Right atrium auricular region (tissue), 2 donors: ENCODE results near the gene LRMDA. TPM values are rescaled to one million over a fixed set of nuclear protein-coding genes. Genes with fewer than 3 reads are reported as not detected.
A peak's percentile ranks its signal among the peaks of the same experiment; 100 is the strongest.

Experiments used
- DNase-seq: peaks from one replicate; pipeline ENCODE4 v3.0.0-alpha.2; 2019; ENCODE audit warnings: low spot score
- H3K27ac ChIP-seq, 2 donors: fragments of 200-600 bp; sonication (generic); 1 replicate in 1 of 2; 2 replicates in 1 of 2; pipeline ENCODE4 v1.5.1; 2016 to 2019
- H3K27me3 ChIP-seq, 2 donors: fragments of 200-600 bp; sonication (generic); one replicate each; pipeline versions ENCODE4 v1.5.1 to v1.6.0; 2017 to 2019
- H3K36me3 ChIP-seq: fragments of 200-600 bp; sonication (generic); one replicate; pipeline ENCODE4 v1.5.1; 2016
- H3K4me1 ChIP-seq, 2 donors: fragments of 200-600 bp; sonication (generic); one replicate each; pipeline versions ENCODE4 v1.5.1 to v1.6.0; 2017 to 2019
- H3K4me3 ChIP-seq, 2 donors: fragments of 200-600 bp; sonication (generic); 1 replicate in 1 of 2; 2 replicates in 1 of 2; pipeline ENCODE4 v1.5.1; 2017 to 2019; ENCODE audit warnings: mild to moderate bottlenecking in 1 of 2, moderate library complexity in 1 of 2
- H3K9me3 ChIP-seq, 2 donors: fragments of 200-600 bp; sonication (generic); one replicate each; pipeline ENCODE4 v1.5.1; 2019
- total RNA-seq, 2 donors: library from RNA; depleted of rRNA; stranded (reverse); fragments of >200 nt; gene quantifications; one replicate each; pipeline ENCODE4 v1.1.0, GENCODE V29; 2016
- TF ChIP-seq, protein P1 (sequence below), 2 donors: fragments of 200-600 bp; sonication (generic); IDR thresholded peaks; one replicate each; pipeline ENCODE4 v1.5.1; 2019; ENCODE audit warnings: antibody characterized with exemption in 2 of 2

Gene LRMDA
- total RNA-seq, 2 donors from 2014 or later, result 6.1 to 19.1 TPM

DNA sequence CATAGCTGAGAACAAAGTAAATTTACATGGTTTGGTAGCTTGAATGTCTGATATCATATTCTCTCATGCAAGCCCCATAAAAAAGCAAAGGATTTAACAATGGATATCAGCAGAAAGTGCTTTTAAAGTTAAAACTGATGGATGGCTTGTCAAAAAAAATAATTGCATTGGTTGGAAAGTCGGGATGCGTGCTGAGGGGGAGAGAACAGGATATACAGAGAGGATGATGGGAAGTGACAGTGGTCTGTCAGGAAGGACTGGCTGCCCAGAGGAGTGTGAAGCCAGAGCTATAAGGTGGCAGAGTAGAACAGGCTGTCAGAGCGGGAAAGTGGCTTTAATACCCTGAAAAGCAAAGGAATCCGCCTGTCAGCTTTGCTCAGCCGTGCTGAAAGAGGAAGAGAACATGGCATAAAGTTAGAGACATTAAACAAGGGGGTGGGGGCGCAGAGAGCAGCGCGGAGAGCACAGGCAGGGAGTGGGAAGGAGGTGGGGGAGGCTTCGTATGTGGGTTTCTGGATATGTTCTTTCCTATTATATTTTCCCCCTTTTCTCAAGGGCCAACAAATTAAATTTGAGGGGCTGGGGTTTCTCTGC lies 493.0 kb downstream of the LRMDA start:
- Histone ChIP-seq H3K27ac (no peak overlapping the region), H3K27me3 (no peaks in the 10 kb centered on the region), H3K36me3 (no peaks in the 10 kb centered on the region), H3K9me3 (no peaks in the 10 kb centered on the region), H3K4me1 (peaks cover 0 to 2% of the 10 kb centered on the region in 2 donors), H3K4me3 (no peak overlapping the region)
- TF ChIP-seq, protein P1, sequence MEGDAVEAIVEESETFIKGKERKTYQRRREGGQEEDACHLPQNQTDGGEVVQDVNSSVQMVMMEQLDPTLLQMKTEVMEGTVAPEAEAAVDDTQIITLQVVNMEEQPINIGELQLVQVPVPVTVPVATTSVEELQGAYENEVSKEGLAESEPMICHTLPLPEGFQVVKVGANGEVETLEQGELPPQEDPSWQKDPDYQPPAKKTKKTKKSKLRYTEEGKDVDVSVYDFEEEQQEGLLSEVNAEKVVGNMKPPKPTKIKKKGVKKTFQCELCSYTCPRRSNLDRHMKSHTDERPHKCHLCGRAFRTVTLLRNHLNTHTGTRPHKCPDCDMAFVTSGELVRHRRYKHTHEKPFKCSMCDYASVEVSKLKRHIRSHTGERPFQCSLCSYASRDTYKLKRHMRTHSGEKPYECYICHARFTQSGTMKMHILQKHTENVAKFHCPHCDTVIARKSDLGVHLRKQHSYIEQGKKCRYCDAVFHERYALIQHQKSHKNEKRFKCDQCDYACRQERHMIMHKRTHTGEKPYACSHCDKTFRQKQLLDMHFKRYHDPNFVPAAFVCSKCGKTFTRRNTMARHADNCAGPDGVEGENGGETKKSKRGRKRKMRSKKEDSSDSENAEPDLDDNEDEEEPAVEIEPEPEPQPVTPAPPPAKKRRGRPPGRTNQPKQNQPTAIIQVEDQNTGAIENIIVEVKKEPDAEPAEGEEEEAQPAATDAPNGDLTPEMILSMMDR (IDR thresholded peaks at IDR 0.05), result no peak
- DNase-seq, result no peak

DNA sequence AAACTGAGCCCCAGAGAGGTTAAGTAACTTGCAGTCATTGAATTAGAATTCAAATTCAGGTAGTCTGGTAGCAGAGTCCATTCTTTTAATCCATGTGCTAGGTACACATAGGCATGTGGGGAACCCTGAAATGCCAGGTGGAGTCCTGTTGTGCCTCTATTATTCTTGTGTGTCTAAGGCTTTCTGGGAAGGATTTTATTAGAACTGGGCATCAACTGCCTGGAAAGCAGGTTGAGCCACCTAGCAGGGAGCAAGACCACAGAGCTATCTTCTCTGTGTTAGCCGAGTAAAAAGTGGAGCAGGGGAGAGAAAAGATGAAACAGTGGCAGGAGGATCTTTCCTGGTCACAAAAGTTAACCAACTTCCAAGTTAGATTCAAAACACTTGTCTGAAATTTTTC lies 494.6 kb downstream of the LRMDA start:
- TF ChIP-seq, protein P1 (IDR thresholded peaks at IDR 0.05), result no peak
- no peak for DNase-seq
- Histone ChIP-seq H3K36me3 (no peaks in the 10 kb centered on the region), H3K4me1 (no peaks in the 10 kb centered on the region), H3K27ac (no peak overlapping the region), H3K9me3 (no peaks in the 10 kb centered on the region), H3K4me3 (no peak overlapping the region), H3K27me3 (no peaks in the 10 kb centered on the region)

DNA sequence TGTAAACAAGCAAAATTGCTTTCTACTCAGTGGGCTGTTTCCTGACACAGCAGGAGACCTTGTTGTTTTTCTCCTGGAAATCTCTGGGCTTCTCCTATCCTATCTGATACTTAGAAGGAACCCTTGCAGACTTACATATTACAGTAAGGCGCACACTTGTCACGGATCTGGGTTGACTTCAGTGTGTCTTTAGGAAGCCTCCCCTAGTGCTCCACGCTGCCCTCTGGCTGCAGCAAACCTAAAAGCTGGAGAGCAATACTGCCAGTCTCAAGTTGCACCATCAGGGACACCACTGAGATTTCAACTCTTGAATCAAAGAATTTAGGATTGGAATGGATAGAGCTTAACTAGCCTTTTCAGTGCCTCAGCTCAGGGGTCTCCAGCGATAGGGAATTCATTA lies 495.3 kb downstream of the LRMDA start:
- Histone ChIP-seq H3K4me1 (no peaks in the 10 kb centered on the region), H3K9me3 (no peaks in the 10 kb centered on the region), H3K27ac (no peak overlapping the region), H3K4me3 (no peak overlapping the region), H3K36me3 (no peaks in the 10 kb centered on the region), H3K27me3 (no peaks in the 10 kb centered on the region)
- TF ChIP-seq, protein P1 (IDR thresholded peaks at IDR 0.05), result peak in 1 of 2 donors; percentile 49
- peak; percentile 63 for DNase-seq

DNA sequence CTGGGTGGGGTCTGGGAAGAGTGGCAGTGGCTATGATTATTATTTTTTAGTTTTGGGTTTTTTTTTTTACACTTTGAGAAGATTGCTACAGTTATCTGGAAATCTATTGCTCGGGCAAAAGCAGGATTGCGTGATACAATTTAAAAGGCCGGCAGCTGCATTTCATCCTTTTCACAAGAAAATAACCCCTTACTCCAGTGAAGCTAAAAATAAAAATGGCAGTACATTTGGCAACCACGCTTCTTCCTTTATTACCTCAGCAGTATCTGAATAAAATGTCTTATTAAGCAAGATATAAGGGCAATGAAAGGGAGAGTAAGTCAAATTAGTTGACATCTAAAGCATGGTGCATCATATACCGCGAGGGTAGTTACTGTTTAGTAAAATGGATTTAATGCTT lies 496.8 kb downstream of the LRMDA start:
- no peak for DNase-seq
- H3K27me3 ChIP-seq, result no peaks in the 10 kb centered on the region
- no peaks in the 10 kb centered on the region for H3K9me3 ChIP-seq
- TF ChIP-seq, protein P1 (IDR thresholded peaks at IDR 0.05), result no peak
- H3K27ac ChIP-seq, result no peak overlapping the region
- no peaks in the 10 kb centered on the region for H3K4me1 ChIP-seq
- H3K36me3 ChIP-seq, result no peaks in the 10 kb centered on the region
- H3K4me3 ChIP-seq, result no peak overlapping the region

DNA sequence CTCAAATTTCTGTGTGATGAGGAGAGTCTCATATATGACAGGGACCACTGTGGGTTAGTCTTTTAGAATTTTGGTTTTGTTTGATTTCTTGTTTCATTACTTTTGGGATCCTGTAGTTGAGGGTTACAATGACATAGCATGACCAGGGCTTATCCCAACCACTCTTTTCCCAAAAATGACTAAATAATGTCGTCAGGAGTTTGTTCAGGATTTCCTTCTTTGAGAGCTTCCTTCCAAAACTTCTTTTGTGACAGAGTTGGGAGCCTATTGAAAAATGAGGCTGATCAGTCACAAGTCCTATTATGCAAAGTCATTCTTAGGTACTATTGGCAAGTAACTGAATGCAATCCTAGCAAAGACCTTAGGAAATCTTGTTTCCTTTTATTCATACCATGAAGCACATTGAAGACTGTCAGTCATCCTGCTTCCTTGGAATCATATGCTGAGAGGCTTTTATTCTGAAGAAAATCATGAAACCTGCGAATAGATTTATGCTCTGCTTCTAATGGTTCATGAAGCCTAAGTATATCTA lies 498.3 kb downstream of the LRMDA start:
- DNase-seq, result no peak
- Histone ChIP-seq H3K4me1 (no peaks in the 10 kb centered on the region), H3K36me3 (no peaks in the 10 kb centered on the region), H3K27ac (no peak overlapping the region), H3K9me3 (no peaks in the 10 kb centered on the region), H3K27me3 (no peaks in the 10 kb centered on the region), H3K4me3 (no peak overlapping the region)
- TF ChIP-seq, protein P1 (IDR thresholded peaks at IDR 0.05), result no peak

DNA sequence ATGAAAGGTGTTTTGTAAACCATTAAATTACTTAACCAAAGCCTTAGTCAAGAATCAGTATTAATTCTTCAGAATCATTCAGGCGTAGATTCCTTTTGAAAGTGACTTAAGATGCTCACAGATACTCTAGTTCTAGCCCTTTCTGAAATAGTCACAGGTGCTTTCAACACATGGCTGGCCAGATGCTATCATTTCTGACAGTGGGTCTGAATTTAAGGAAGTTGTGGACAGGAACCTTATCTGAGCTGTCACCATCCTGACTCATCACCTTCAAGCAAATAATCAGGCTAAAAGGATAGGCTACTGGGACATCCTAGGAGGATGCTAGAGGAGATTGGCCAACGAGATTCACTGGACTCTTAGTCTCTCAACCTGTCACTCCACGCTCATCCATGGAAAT lies 501.5 kb downstream of the LRMDA start:
- no peak overlapping the region for H3K4me3 ChIP-seq
- H3K4me1 ChIP-seq, result peaks cover 0 to 7% of the 10 kb centered on the region in 2 donors
- DNase-seq, result no peak
- TF ChIP-seq, protein P1 (IDR thresholded peaks at IDR 0.05), result no peak
- H3K27me3 ChIP-seq, result no peaks in the 10 kb centered on the region
- H3K27ac ChIP-seq, result no peak overlapping the region
- H3K36me3 ChIP-seq, result no peaks in the 10 kb centered on the region
- no peaks in the 10 kb centered on the region for H3K9me3 ChIP-seq
